ENCODE results near the gene CACNA1B.

Gene CACNA1B

DNA sequence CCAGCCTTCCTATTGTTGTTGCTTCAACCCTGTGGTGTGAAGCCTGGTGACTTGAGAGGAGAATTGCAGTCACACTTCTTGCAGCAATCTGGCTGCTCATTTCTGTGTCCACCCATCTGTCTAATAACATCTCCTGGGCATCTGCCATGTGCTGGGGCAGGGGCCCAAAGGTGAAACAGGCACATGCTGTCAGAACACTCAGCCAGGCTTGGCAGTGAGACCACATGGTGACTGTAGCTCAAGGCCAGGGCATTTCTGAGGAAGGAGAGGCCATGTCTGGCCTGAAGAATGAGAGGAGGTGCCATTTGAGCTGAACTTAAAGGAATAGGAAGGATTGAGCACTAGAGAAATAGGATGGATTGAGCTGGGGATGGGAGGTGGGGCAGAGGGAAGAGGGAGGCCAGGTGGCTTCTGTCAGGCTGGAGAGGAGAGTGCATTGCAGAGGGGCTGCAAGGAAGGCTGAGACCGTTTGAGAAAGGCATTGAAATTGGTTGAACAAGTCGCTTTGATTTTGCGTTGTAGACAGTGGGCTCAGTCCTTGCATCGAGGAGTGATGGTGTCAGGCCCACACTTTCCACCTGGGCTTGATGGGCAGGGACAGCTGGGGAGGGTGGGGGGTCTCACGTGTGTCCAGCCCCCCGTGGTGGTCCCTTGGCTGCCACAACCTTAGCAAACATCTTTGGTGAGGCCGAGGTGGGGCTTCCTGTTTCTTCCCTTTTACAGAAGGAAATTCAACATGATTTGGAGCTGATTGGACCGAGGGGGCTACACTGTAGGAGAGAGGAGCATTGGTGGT lies 222.4 kb downstream of the CACNA1B start:
- TF ChIP-seq CTCF (IDR thresholded peaks at IDR 0.05; ENCODE audit: low read depth, low read length) = no peak
- H3K4me3 ChIP-seq (ENCODE audit: low read depth, low read length) = no peak overlapping the region
- no peaks in the 10 kb centered on the region for H3K36me3 ChIP-seq
- DNase-seq = no peak
- H3K27me3 ChIP-seq (ENCODE audit: insufficient read depth, low read depth, severe bottlenecking) = no peaks in the 10 kb centered on the region
- H3K9me3 ChIP-seq (ENCODE audit: severe bottlenecking) = no peaks in the 10 kb centered on the region
- no peak overlapping the region for H3K27ac ChIP-seq

DNA sequence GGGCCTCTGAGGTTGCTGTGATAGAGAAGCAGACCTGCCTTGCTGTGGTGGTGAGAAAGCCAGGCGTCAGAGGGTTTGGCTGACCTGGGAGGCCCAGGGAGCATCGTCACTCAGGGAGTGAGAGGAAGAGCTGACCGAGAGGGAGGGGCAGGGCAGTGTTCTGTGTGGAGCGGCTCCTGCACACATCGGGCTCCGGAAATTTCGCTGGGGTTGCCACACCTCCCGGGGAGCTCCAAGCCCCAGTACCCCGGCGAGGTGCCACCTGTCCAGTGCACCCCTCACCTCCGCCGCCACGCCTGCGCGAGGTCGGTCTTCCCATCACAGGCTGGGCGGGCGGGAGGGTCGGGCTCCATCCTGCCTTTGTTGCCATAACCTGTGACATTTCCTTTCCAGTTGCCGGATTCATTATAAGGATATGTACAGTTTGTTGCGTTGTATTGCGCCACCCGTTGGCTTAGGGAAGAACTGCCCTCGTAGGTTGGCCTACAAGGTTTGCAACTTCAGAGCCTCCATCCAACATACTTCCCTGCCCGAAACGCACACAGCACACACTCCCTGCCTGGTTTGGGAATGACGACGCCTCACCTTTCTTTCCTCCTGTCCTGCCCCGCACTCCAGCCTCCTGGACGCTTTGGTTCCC lies 223.2 kb downstream of the CACNA1B start:
- TF ChIP-seq CTCF (IDR thresholded peaks at IDR 0.05; ENCODE audit: low read depth, low read length) = peak; percentile 64
- Histone ChIP-seq H3K27ac (no peak overlapping the region), H3K9me3 (ENCODE audit: severe bottlenecking) (no peaks in the 10 kb centered on the region), H3K27me3 (ENCODE audit: insufficient read depth, low read depth, severe bottlenecking) (no peaks in the 10 kb centered on the region), H3K36me3 (no peaks in the 10 kb centered on the region), H3K4me3 (ENCODE audit: low read depth, low read length) (no peak overlapping the region)
- peak; percentile 43 for DNase-seq

- Histone ChIP-seq H3K9me3 (ENCODE audit: severe bottlenecking) (no peaks in the 10 kb centered on the region), H3K27me3 (ENCODE audit: insufficient read depth, low read depth, severe bottlenecking) (no peaks in the 10 kb centered on the region), H3K27ac (no peak overlapping the region), H3K4me3 (ENCODE audit: low read depth, low read length) (no peak overlapping the region), H3K36me3 (no peaks in the 10 kb centered on the region)
- DNase-seq = no peak
- no peak for TF ChIP-seq CTCF (IDR thresholded peaks at IDR 0.05; ENCODE audit: low read depth, low read length)
Measured at GRCh38 chr9:138101444-138102234, 224.1 kb downstream of the CACNA1B start.

DNA sequence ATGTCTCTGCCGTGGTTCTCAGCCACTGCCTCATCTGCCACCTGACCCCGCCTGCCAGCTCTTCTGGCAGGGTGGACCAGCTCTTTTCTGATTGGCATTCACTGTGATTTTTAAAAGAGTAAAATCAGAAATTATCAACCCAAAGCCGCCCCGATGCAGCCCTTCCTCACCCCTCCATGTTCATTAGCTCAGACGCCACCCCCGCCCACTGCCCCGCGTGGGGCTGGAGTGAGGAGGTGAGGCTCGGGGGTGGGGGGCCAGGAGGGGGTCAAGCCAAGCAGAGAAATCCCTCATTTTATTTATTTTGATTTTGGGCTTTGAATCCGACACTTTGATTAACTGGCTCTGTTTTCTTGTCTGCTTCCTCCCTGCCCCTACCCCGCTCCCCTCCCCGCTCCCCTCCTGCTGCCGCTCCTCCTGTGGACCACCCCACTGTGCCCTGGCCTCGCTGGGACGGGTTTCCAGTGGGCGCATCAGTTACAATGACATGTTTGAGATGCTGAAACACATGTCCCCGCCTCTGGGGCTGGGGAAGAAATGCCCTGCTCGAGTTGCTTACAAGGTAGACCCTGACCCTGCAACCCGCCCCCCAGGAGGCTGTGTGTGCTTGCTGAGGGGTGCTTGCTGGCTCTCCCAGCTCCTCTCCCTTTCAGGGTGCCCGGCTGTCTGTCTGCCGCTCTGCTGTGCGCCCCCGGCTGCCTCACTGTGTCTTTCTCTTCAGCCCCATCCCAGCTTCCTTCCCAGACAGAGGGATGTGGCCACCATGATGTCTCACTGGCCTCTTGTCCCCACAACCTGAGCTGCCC lies 224.9 kb downstream of the CACNA1B start:
- no peak for DNase-seq
- H3K36me3 ChIP-seq = no peaks in the 10 kb centered on the region
- no peak overlapping the region for H3K4me3 ChIP-seq (ENCODE audit: low read depth, low read length)
- no peak overlapping the region for H3K27ac ChIP-seq
- H3K9me3 ChIP-seq (ENCODE audit: severe bottlenecking) = no peaks in the 10 kb centered on the region
- no peak for TF ChIP-seq CTCF (IDR thresholded peaks at IDR 0.05; ENCODE audit: low read depth, low read length)
- H3K27me3 ChIP-seq (ENCODE audit: insufficient read depth, low read depth, severe bottlenecking) = no peaks in the 10 kb centered on the region

GRCh38 chr9:138103111-138103848 lies 225.7 kb downstream of the CACNA1B start:
- no peak overlapping the region for H3K27ac ChIP-seq
- H3K4me3 ChIP-seq (ENCODE audit: low read depth, low read length) = no peak overlapping the region
- no peak for TF ChIP-seq CTCF (IDR thresholded peaks at IDR 0.05; ENCODE audit: low read depth, low read length)
- no peak for DNase-seq
- H3K9me3 ChIP-seq (ENCODE audit: severe bottlenecking) = no peaks in the 10 kb centered on the region
- H3K27me3 ChIP-seq (ENCODE audit: insufficient read depth, low read depth, severe bottlenecking) = no peaks in the 10 kb centered on the region
- no peaks in the 10 kb centered on the region for H3K36me3 ChIP-seq
